HG03442 (cell line): Measurements from ENCODE around the gene LSAMP.

ENCODE experiments used
- ATAC-seq: cut with Tn5 transposase; IDR thresholded peaks from one replicate; pipeline ENCODE4 v1.9.1; 2021; ENCODE audit warnings: mild to moderate bottlenecking, moderate library complexity; ENCODE audit not compliant: unreplicated experiment

The LSAMP gene

DNA sequence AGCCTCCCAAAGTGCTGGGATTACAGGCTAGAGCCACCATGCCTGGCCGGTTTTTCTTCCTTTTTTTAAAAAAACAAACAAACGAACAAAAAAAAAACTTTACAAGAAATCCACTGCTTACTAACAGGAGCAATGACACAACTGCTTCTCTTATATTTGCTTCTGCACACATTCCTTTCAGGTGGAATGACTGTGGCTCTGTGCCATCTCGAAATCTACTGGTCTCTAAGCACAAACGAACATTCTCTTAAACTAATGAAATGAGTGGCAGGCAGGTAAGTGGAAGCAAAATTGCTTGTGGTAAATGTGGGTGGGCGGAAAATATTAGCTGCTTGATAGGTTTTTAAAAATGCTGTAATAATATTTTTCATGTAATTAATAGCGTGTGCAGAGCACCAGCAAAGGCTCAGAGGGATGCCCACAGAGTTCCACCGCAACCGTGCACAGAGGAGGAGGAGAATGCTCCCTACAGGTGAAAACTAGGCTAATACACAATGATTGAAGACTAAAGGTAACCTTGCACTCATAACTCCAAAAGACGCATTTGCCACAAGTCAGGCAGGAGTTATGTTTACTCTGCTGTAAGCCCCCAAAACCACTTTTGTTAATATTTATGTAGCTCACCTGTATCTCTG, 77.4 kb downstream of the LSAMP start:
- no peak for ATAC-seq

DNA sequence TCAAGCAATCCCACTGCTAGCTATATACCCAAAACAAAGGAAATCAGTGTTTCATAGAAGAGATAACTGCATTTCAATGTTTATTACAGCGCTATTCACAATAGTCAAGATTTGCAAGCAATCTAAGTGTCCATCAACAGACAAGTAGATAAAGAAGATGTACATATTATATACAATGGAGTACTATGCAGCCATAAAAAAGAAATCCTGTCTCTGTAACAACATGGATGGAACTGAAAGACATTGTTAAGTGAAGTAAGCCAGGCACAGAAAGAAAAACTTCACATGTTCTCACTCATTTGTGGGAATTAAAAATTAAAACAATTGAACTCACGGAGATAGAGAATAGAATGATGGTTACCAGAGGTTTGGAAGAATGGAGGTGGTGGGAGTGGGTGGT, 89.2 kb downstream of the LSAMP start:
- ATAC-seq = no peak

DNA sequence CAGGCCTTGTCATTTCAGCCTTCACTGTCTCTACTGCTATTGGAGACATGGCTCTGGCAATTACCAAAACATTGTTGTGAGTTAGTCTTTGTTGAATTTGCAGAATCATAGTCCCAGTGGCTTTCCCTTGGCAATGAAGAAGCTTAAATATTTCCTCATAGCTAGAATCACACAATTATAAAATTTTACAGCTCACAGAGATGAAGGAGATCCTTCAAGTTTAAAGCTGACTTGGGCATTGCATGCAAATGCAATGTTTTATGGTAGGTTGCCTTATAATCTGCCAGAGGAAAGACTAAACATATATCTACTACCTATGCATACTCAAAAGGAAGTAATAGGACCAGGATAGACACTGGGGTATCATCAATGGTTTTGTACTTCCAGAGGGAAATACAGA, 90.9 kb downstream of the LSAMP start:
- ATAC-seq = no peak

DNA sequence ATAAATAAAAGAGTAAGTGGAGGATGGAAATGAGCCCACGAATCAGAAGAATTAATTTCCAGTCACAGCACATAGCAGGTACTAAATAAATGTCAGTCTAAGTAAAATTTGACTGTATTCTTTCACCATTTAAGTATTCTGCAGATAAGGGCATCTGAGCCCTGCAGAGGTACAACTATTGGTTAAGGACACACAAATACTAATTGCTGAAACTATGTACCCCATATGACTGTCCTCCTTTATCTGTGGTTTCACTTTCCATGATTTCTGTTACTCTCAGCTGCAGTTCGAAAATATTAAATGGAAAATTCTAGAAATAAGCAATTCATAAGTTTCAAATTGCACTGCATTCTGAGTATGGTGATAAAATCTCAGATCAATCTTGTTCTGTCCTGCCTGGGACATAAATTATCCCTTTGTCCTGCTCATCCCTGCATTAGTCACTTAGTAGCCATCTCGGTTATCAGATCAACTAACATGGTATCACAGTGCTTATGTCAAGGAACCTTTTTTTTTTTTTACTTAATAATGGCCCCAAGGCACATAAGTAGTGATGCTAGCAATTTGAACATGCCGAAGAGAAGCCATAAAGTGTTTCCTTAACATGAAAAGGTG, 95.1 kb downstream of the LSAMP start:
- no peak for ATAC-seq

DNA sequence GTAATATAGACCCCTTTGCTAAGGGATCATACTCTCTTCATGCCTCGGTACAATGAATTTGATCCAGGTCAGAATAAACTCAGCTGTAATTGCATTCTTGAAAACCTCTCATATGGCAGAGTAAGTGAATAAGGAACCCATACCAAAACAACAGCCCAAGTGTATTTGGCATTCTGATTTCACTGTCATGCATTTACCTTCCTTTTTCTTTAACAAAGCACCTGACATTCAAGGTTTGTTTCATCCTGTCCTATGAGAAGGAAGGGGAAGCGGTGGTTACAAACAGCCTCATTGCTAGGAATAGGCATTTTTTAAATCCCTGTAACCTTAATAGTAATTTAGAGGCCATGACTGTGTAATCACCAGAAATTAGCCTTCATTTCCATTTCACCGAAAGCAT, 97.1 kb downstream of the LSAMP start:
- no peak for ATAC-seq

DNA sequence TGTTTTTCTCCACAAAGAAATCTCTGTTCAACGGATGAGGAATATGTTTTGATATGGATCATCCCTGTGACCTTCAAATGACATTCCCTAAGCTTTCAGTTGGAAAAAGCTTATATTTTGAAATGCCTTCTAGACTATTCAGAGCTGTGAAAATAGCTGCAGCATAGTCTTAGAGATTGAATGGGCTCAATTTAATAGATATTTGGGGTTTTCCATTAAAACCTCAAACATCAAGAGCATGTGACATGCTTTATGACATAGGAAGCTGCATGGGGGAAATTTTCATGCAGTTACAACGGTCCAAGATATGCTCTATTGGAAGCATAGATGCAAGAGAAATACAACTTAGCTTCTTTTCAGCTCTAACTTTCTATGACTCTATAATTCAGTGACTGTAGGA, 102.8 kb downstream of the LSAMP start:
- no peak for ATAC-seq

DNA sequence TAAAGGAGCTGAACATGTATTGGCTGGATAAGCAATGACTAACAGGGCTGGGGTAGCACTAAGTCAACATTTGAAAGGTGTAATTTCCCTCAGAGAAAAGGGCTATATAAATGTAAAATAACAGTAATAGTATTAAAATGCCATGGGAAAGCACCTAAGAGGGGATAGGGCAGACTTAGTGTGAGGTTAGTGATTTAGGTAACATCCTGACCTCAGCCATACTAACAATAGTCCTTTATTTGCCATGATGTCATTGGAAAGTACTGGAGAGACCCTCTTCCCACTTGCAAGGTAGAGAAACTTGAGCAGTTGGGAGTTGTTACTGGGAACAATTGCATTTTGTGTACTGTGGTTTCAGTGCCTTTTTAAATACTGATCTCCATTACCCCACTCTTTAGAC, 103.4 kb downstream of the LSAMP start:
- peak; percentile 28 for ATAC-seq

DNA sequence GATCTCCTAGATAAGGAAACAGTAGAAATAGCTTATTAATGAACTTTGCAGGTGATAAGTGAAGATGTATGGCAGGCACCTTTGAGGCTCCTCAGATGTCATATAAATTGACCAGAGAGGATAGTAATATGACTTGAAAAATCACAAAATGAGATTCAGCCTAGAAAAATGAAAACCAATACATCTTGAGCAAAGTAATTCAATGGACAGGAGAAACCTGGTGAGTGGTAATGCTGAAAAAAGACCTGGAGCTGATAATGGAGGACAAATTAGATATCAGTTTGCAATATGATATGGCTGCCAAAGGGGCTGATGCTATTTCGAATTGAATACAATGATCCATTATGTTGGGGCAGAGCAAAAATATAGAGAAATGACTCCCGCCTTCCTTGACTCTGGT, 103.9 kb downstream of the LSAMP start:
- no peak for ATAC-seq

DNA sequence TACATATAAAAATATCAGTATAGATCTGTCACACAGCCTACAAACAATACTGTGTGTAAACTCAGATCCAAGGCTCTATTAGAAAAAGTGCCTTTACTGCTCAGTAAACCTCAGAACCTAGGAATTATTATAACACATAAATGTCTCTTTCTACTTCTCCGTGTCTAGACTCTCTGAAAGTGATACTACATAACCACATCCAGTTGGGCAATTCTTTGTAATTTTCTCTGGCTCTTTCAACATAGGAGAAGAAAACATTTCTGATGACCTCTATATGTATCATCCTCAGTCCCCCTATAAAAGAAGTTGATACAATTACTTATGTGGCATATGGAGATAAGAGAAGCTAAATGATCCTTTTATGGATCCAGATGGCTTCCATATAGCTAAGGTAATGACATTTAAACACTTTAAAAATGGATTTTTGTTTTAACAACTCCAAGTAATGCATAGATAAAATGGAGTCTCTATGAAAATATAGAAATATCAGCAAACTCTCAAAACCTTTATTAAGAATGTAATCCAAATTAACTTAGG, 104.5 kb downstream of the LSAMP start:
- no peak for ATAC-seq

DNA sequence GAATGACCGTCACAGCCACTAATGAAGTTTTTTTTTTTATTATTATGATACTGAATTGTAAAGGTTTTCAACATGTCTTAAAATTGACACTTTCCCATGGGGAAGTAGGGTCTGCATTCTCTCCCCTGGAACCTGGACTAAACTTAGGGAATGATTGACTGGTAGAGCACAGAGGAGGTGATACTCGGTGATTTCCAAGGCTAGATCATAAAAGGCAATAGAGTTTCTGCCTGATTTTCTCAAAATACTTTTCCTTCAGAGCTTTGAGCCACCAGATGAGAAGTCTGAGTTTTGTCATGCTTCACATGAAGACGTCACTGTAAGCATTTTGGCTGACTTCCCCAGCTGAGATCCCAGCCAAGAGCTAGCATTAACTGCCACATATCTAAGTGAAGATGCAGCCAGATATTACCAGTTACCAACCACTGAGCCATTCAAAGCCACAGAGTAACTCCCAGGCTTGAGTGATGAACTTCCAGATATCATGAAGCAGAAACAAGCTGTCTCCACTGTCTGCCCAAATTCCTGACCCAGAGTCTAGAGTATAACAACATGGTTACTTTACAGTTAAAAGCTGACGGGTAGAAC, 105.8 kb downstream of the LSAMP start:
- ATAC-seq = no peak

DNA sequence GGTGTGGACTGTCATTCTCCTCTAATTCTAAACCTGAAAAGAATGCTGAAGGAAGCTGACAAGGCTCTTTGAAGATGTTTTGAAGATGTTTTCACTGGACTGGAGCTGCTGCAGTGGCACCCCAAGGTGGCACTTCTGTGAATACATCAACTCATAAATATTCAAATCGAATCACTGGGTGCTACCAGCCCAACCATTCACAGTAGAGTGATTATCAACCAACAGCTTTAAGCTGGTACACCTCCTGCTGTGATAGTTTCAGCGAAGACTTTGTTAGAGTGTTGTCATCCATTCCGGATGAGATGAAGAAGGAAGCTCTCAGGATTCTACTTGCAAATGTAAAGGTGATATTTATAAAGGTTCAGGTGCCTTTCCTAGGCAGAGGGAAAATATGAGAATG, 106.6 kb downstream of the LSAMP start:
- ATAC-seq = no peak

DNA sequence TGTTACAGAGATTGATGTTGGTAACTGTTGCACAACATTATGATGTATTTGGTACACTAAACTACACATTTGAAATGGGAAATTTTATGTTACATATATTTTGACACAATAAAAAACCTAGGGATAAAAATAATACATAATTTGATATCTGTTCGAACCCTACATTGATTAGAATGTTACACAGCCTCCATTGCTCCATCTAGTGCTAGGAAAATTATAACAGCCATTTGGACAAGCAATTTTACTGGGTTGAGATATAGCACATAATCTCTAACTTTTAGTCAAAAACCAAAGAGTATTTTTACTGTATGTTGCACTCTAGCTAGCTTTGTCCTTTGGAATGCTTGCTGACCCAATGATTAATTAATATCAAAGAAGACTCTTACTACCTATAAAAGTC, 108.1 kb downstream of the LSAMP start:
- no peak for ATAC-seq

DNA sequence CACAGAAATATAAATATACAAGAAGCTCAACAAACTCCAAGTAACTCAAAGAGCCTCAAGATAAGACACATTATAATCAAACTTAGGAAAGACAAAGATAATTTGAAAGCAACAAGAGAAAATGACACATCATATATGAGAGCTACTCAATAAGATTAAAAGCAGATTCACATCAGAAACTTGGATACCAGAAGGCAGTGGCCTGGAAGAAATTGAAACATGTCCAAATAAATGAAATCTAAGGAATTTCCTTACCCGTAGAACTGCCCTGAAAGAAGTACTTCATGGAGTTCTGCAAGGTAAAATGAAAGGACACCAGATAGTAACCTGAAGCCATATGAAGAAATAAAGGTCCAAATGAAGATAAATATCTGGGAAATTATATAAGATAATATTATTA, 113.9 kb downstream of the LSAMP start:
- ATAC-seq = no peak

DNA sequence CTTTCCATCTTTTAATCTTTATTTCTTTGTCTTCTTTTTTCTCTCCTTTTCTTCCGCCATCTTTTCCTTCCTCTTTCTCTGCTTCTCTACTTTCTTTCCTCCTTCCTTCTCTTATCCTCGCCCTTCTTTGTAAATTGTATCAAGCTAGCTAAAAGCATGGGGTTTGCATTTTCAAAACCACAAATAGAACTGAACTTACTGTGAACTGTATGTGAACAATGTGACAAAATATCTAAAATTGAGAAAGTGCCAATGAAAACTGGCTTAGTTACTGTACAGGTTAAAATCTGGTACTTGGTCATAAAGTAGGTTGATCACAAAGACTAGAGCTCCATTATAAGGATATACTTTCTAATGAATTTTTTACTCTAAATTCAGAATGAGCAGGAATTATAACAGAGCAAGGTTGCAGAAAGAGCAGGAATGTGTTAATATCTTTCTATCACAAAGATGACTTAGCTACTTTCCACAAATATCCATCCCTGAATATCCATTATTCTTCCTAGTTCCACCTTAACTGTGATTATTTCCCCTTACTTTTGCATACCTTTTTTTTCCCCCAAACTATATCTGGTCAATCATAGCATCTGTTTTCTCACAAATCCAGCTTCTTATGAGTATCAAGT, 122.4 kb downstream of the LSAMP start:
- ATAC-seq = no peak

DNA sequence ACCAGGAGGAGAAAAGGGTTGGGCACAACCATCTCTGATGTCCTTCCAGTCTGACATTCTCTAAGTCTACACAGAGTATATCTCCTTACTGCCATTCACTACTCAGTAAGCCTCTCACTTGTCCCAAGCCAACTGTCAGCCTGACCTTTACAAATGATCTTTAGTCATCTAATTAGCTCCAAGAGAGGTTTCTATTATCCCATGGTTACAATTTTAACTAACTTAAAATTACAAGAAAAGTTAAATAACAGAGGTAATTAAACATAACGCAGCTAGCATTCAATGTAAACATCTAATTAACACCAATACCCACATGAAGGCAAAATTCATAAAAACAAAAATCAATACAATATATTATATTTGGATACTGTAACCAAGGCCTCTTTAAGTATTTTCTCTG, 126.9 kb downstream of the LSAMP start:
- no peak for ATAC-seq

DNA sequence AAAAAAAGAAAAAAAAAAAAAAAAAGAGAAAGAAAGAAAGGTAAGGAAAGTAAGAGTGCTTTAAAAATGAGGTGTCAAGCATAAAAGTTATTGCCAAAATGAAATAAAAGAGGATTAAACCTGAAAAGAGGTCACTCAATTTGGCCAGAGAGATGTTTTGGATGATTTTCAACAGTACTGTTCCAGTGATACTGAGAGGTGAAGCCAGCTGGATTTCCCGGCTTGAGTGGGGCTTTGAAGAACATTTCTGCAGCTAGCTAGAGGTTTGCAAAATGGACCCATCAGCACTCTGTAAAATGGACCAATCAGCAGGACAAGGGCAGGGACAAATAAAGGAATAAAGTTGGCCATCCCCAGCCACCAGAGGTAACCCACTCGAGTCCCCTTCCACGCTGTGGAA, 128.5 kb downstream of the LSAMP start:
- no peak for ATAC-seq

DNA sequence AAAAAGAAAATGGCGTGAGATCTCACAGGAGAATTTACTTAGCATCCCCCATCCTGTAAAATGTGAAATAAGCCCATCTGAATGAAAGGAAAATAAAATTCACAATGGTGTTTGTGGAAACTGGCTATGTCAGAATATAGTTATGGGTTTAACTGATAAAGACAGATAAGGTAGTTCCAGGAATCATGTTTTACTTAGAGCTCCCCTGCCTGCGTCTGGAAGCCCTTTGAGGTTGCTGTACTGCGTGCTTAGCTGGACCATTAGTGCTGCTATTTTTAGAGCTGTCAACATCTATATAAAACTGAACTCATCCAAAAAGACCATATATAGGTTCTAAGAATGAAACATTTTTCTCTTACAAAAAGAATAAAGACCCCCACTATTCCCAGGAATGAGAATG, 130.8 kb downstream of the LSAMP start:
- no peak for ATAC-seq

DNA sequence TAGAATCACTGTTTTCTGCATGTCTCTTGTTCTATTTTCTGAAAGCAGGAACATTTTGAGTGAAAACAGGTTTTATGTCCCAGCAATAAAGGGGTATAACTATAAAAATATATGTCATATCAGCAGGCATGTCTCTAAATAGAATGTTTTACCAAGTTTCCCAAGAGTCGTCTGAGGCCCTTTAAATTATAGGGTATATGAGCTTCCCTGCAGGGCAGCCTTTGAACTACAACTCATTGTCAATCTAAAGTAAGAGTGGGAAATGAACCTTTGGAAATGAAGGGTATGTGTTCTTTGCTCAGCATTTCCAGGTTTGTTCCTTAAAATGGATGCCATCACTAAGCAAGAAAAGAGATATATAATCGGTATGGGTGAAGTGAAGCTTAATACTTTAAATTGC, 138.6 kb downstream of the LSAMP start:
- ATAC-seq = no peak

DNA sequence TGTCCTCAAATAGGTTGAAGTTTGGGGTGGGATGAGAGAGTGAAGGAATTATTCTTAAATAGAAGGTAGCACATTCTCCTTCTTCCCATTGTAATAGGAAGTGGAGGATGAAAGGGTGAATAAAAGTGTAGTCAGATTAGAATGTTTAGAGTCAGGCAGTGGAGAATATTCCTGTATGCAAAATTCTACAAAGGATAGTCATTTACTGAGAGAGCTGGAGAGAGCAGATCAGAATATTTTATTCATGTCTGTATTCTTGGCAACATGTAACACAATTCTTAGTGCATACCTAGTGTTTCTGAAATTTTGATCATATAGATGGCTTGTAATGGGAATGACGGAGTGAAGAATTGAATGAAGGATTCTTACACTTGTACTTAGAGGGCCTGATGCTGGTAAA, 139.1 kb downstream of the LSAMP start:
- no peak for ATAC-seq

DNA sequence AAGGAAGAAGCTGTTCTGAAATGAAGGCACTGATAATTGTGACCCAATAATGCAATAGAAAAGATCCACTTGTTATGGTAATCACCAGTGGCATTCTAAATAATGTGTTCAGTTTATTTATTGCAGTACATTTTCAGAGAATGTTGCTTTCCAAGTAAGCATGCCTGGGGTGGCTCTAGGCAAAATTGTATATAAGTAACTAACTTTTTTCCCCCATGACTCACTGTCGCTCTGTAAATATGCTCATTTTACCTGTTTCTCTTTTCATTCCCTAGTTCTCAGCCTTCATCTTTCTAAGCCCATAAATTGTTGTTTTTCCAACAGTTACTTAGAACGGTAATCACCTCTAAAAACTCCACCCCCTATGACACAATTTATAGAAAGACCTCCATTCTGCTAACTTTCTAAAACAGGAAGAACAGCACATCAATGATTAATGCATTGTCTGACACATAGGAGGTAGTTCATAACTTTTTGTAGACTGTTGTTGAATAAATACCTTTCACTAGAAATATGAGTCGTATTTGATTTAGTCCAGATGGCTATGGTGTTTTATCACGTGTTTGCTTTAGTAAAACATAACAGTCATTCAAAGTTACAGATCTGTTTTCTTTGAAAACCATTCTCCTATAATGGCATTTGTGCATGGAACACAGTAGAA, 143.1 kb downstream of the LSAMP start:
- no peak for ATAC-seq

DNA sequence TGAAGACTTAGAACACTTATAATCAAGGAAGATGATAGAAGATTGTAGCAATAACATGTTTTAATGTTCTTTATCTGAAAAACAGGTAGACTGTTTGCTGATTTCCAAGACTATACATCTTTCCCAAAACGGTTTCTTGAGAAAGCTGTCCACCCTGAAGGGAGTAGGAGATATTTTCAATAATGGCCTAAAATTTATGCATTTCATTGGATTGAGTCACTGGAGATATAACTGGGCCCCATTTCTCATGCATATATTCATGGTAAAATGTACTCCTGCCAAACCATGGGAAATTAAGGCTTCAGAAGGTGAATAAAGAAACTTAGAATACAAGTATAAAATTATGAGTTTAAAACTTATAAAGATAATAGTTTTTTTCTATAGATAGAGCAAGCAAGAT, 143.9 kb downstream of the LSAMP start:
- ATAC-seq = no peak

DNA sequence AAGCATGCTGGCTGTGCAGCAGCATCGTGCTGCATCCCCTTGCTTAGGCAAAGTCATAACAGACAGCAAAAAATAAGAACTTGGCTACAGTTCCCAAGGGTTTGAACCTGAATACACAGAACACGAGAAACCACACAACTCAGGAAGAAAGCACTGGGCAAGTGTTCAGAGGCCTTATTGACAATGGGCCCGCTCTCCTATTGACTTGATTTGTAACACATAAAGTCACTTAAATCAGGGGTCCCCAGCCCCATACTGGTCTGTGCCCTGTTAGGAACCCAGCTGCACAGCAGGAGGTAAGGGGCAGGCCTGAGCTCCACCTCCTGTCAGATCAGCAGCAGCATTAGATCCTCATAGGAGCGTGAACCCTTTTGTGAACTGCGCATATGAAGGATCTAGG, 145.1 kb downstream of the LSAMP start:
- ATAC-seq = no peak
